GM23248 (cell line): Measurements from ENCODE around the gene CAPN8. TPM values are rescaled to one million over a fixed set of nuclear protein-coding genes. Genes with fewer than 3 reads are reported as not detected.
"Not testable (repeated sequence)": the region's sequence is repeated elsewhere in the genome, so short reads cannot be mapped to it uniquely, and the experiment has no call there.

Experiments used
- DNase-seq: peaks from one replicate; pipeline ENCODE4 v3.0.0-alpha.2; 2015
- H2AFZ ChIP-seq: fragments of 200-600 bp; sonication (generic); 2 replicates; pipeline ENCODE4 v1.6.1; 2016; ENCODE audit warnings: antibody characterized with exemption
- H3F3A ChIP-seq: fragments of 200-600 bp; sonication (generic); 2 replicates; pipeline ENCODE4 v1.6.1; 2016; ENCODE audit warnings: mild to moderate bottlenecking, antibody characterized with exemption, mixed run types; ENCODE audit not compliant: insufficient read depth
- H3K27ac ChIP-seq: fragments of 200-600 bp; sonication (generic); 2 replicates; pipeline ENCODE4 v1.5.1; 2016; ENCODE audit warnings: mild to moderate bottlenecking
- H3K27me3 ChIP-seq: fragments of 200-600 bp; sonication (generic); replicated peaks from 2 replicates; pipeline ENCODE4 v1.6.1; 2016; ENCODE audit warnings: mild to moderate bottlenecking; ENCODE audit not compliant: insufficient read depth
- H3K36me3 ChIP-seq: fragments of 200-600 bp; sonication (generic); 2 replicates; pipeline ENCODE4 v1.6.1; 2016; ENCODE audit warnings: low read depth, mild to moderate bottlenecking
- H3K4me1 ChIP-seq: fragments of 200-600 bp; sonication (generic); 2 replicates; pipeline ENCODE4 v1.6.1; 2016; ENCODE audit warnings: mild to moderate bottlenecking; ENCODE audit not compliant: insufficient read depth
- H3K4me2 ChIP-seq: fragments of 200-600 bp; sonication (generic); one replicate; pipeline ENCODE4 v1.6.1; 2016; ENCODE audit warnings: mild to moderate bottlenecking; ENCODE audit not compliant: unreplicated experiment
- H3K4me3 ChIP-seq: fragments of 200-600 bp; sonication (generic); 2 replicates; pipeline ENCODE4 v1.5.1; 2016; ENCODE audit warnings: mild to moderate bottlenecking
- H3K79me2 ChIP-seq: fragments of 200-600 bp; sonication (generic); 2 replicates; pipeline ENCODE4 v1.6.1; 2016; ENCODE audit warnings: mild to moderate bottlenecking; ENCODE audit not compliant: insufficient read depth
- H3K9ac ChIP-seq: fragments of 200-600 bp; sonication (generic); 2 replicates; pipeline ENCODE4 v1.6.1; 2016; ENCODE audit warnings: mild to moderate bottlenecking
- H3K9me2 ChIP-seq: fragments of 200-600 bp; sonication (generic); 2 replicates; pipeline ENCODE4 v1.6.1; 2016; ENCODE audit warnings: mixed run types, mild to moderate bottlenecking, moderate library complexity; ENCODE audit not compliant: insufficient read depth
- H3K9me3 ChIP-seq: fragments of 200-600 bp; sonication (generic); one replicate; pipeline ENCODE4 v1.6.1; 2017; ENCODE audit warnings: low read depth
- H4K20me1 ChIP-seq: fragments of 200-600 bp; sonication (generic); 2 replicates; pipeline ENCODE4 v1.6.0; 2016; ENCODE audit not compliant: insufficient read depth
- EZH2 ChIP-seq: fragments of 200-600 bp; sonication (generic); IDR thresholded peaks from 2 replicates; pipeline ENCODE4 v1.6.1; 2018; ENCODE audit warnings: antibody characterized with exemption, mild to moderate bottlenecking; ENCODE audit not compliant: insufficient read depth, poor library complexity, severe bottlenecking
- EZH2phosphoT487 ChIP-seq: fragments of 200-600 bp; sonication (generic); IDR thresholded peaks from 2 replicates; pipeline ENCODE4 v1.6.1; 2018; ENCODE audit warnings: antibody characterized with exemption, moderate library complexity, mild to moderate bottlenecking, low read depth; ENCODE audit not compliant: insufficient read depth
- WGBS, 2 experiments: methylation state at CpG; one replicate each; pipeline ENCODE4 v1.1.6; 2015 to 2017; ENCODE audit warnings: low lambda C conversion rate in 2 of 2, low coverage in 1 of 2; ENCODE audit errors: missing lambda C conversion rate in 2 of 2; 5-methylcytosine and 5-hydroxymethylcytosine counted together
- in situ Hi-C: fragments of 300-500 bp; cut with MboI; formaldehyde crosslinking; loops from 2 replicates; pipeline ENCODE4 v1.15.0; 2020
- polyA plus RNA-seq: library from polyadenylated mRNA; unstranded; fragments of >200 nt; fragmentation: Nextera tagmentation; extraction: Ambion mirVana; gene quantifications from 2 replicates; pipeline ENCODE4 v1.2.1, GENCODE V29; 2016
- total RNA-seq: library from RNA; depleted of rRNA; stranded (reverse); fragments of >200 nt; shearing (Covaris generic); gene quantifications from 2 replicates; pipeline ENCODE4 v1.2.3, GENCODE V29; 2014

Gene CAPN8
- total and polyA plus RNA-seq, 2 experiments from 2014 or later = not detected

DNA sequence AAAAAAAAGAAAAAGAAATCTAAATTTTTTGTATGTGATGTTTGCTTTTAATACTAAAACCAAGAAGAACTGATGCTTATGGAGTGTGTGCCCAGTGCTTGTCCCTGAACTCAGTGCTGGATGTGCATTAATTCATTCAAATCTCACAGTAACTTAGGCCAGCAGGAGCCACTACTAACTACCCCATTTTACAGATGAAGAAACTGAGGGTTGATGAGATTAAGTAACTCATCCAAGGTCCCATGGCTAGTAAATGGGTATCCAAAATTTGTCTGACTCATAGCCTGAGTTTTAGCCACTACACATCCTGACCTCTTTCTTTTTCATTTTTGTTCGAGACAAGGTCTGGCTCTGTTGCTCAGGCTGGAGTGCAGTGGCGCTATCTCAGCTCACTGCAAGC lies 144.4 kb downstream of the CAPN8 start:
- no peaks in the 10 kb centered on the region for H3K79me2 ChIP-seq
- in situ Hi-C loops = no loop called here
- H3K9me3 ChIP-seq = no peaks in the 10 kb centered on the region
- H4K20me1 ChIP-seq = no peaks in the 10 kb centered on the region
- H3K27ac ChIP-seq = no peak overlapping the region
- no peak overlapping the region for H3K4me2 ChIP-seq
- DNase-seq = no peak
- H3K9me2 ChIP-seq = no peaks in the 10 kb centered on the region
- H3K27me3 ChIP-seq = peaks cover 22% of the 10 kb centered on the region
- H3K4me1 ChIP-seq = no peaks in the 10 kb centered on the region
- H3K9ac ChIP-seq = no peak overlapping the region
- no peak overlapping the region for H3K4me3 ChIP-seq
- no peak overlapping the region for H2AFZ ChIP-seq
- 97 to 100% methylated on average over 2 of the region's 2 CpGs for WGBS, 2 experiments
- no peak for TF ChIP-seq EZH2
- TF ChIP-seq EZH2phosphoT487 = no peak
- no peaks in the 10 kb centered on the region for H3F3A ChIP-seq
- H3K36me3 ChIP-seq = no peaks in the 10 kb centered on the region

DNA sequence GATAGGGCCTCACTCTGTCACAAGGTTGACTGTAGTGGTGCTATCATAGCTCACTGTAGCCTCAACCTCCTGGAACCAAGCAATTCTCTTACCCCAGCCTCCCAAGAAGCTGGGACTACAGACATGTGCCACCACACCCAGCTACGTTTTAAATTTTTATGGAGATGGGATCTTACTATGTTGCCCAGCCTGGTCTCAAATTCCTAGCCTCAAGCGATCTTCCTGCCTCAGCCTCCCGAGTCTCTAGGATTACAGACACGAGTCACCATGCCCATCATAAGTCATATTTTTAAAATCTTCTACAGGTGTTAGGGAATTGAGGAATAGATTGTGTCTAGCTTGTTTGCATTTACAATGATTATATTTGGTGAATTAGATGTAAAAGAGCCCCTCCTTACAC lies 145.3 kb downstream of the CAPN8 start:
- Histone ChIP-seq H3K4me1 (no peaks in the 10 kb centered on the region), H2AFZ (no peak overlapping the region), H3K79me2 (no peaks in the 10 kb centered on the region), H3K36me3 (no peaks in the 10 kb centered on the region), H3F3A (no peaks in the 10 kb centered on the region), H3K9me3 (no peaks in the 10 kb centered on the region), H3K4me2 (no peak overlapping the region), H3K4me3 (no peak overlapping the region), H3K27me3 (peaks cover 13% of the 10 kb centered on the region; the same call in 1 of the 2 replicates), H3K9ac (no peak overlapping the region), H3K9me2 (no peaks in the 10 kb centered on the region), H4K20me1 (no peaks in the 10 kb centered on the region), H3K27ac (no peak overlapping the region)
- whole genome bisulfite sequencing, 2 experiments = 60 to 65% methylated on average over 4 of the region's 4 CpGs
- TF ChIP-seq EZH2 (no peak), EZH2phosphoT487 (no peak)
- no peak for DNase-seq
- in situ Hi-C loops = no loop called here

DNA sequence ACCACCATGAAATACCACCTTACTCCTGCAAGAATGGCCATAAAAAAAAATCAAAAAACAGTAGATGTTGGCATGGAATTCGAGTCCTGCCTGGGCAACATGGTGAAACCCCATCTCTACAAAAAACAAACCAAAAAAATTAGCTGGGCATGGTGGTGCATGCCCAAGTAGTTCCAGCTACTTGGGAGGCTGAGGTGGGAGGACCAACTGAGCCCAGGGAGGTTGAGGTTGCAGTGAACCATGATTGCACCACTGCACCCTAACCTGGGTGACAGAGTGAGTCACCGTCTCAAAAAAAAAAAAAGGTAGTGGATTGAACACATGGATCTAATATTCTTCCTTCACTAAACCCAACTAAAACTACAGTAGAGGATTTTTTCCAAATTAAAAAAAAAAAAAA lies 146.4 kb downstream of the CAPN8 start:
- Histone ChIP-seq H3K9me3 (no peaks in the 10 kb centered on the region), H3K27ac (no peak overlapping the region), H3K9me2 (no peaks in the 10 kb centered on the region), H3F3A (no peaks in the 10 kb centered on the region), H4K20me1 (no peaks in the 10 kb centered on the region), H3K9ac (no peak overlapping the region), H3K27me3 (peaks cover 15% of the 10 kb centered on the region), H3K79me2 (no peaks in the 10 kb centered on the region), H3K4me3 (no peak overlapping the region), H3K4me1 (no peaks in the 10 kb centered on the region), H3K36me3 (no peaks in the 10 kb centered on the region), H3K4me2 (no peak overlapping the region), H2AFZ (no peak overlapping the region)
- WGBS, 2 experiments = 34 to 38% methylated on average over 2 of the region's 2 CpGs
- in situ Hi-C loops = no loop called here
- TF ChIP-seq EZH2phosphoT487 = no peak
- no peak for TF ChIP-seq EZH2
- DNase-seq = no peak

DNA sequence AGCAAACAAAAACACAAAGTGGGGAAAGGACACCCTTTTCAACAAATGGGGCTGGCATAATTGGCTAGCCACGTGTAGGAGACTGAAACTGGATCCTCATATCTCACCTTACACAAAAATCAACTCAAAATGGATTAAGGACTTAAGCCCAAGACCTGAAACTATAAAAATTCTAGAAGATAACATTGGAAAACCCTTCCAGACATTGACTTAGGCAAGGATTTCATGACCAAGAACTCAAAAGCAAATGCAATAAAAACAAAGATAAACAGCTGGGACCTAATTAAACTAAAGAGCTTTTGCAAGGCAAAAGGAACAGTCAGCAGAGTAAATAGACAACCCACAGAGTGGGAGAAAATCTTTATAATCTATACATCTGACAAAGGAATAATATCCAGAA lies 146.9 kb downstream of the CAPN8 start:
- H3K9ac ChIP-seq, H2AFZ ChIP-seq, in situ Hi-C loops, H3K4me2 ChIP-seq, H3K79me2 ChIP-seq, H3K27ac ChIP-seq, H3K4me1 ChIP-seq, H3F3A ChIP-seq, DNase-seq, H3K4me3 ChIP-seq, H4K20me1 ChIP-seq, H3K9me2 ChIP-seq, H3K9me3 ChIP-seq, H3K36me3 ChIP-seq: not testable (repeated sequence)
- 30 to 42% methylated on average over 1 of the region's 1 CpG for WGBS, 2 experiments
- H3K27me3 ChIP-seq = peaks cover 21% of the 10 kb centered on the region

DNA sequence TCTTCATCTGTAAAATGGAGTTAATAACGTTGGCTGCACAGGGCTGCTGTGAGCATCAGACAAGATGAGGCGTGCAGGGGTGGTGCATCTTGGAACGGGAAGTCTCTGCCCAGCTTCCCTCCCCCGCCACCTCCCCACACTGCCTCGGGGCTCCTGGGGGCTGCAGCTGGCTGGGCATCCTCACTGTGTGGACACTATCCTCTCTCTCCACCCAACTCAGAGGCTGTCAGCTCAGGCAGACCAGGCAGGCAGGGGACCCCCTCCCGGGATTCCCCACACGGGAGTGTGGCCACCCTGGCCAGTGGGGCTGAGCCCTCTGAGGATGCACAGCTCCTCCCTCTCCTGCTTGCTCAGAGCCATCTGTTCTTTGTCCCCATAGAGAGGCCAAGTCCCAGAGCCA lies 149.6 kb downstream of the CAPN8 start:
- Histone ChIP-seq H3K4me2 (no peak overlapping the region), H3K27ac (no peak overlapping the region), H3F3A (no peaks in the 10 kb centered on the region), H3K27me3 (peaks cover 22% of the 10 kb centered on the region), H3K79me2 (no peaks in the 10 kb centered on the region), H3K4me1 (no peaks in the 10 kb centered on the region), H2AFZ (no peak overlapping the region), H3K36me3 (no peaks in the 10 kb centered on the region), H3K9ac (no peak overlapping the region), H3K9me3 (no peaks in the 10 kb centered on the region), H4K20me1 (no peaks in the 10 kb centered on the region), H3K9me2 (no peaks in the 10 kb centered on the region), H3K4me3 (no peak overlapping the region)
- in situ Hi-C loops = no loop called here
- WGBS, 2 experiments = 24 to 26% methylated on average over 7 of the region's 7 CpGs
- TF ChIP-seq EZH2phosphoT487 (no peak), EZH2 (no peak)
- no peak for DNase-seq
